ENCODE data around the gene PHC2.
A peak's percentile ranks its signal among the peaks of the same experiment; 100 is the strongest.

Gene PHC2

GRCh38 chr1:33384040-33384812 is 46.7 kb downstream of the PHC2 start:
- no peak for DNase-seq

GRCh38 chr1:33383489-33383888 is 47.4 kb downstream of the PHC2 start:
- no peak for DNase-seq

- no peak for DNase-seq
These were observed 48.1 kb downstream of the PHC2 start for GRCh38 chr1:33382661-33383415.

GRCh38 chr1:33381977-33382376 is 48.9 kb downstream of the PHC2 start:
- peak; percentile 60 for DNase-seq

- no peak for DNase-seq
These were observed 50.1 kb downstream of the PHC2 start for GRCh38 chr1:33380811-33381210.

GRCh38 chr1:33379631-33380354 is 51.1 kb downstream of the PHC2 start:
- no peak for DNase-seq

GRCh38 chr1:33378976-33379375 is 51.9 kb downstream of the PHC2 start:
- no peak for DNase-seq

GRCh38 chr1:33378524-33378923 is 52.4 kb downstream of the PHC2 start:
- no peak for DNase-seq

GRCh38 chr1:33377756-33378155 is 53.1 kb downstream of the PHC2 start:
- DNase-seq = no peak

GRCh38 chr1:33377013-33377412 is 53.9 kb downstream of the PHC2 start:
- DNase-seq = no peak

- no peak for DNase-seq
These were observed 55.6 kb downstream of the PHC2 start for GRCh38 chr1:33375316-33375715.

- DNase-seq = no peak
These were observed 56.4 kb downstream of the PHC2 start for GRCh38 chr1:33374336-33375105.

- no peak for DNase-seq
These were observed 57.3 kb downstream of the PHC2 start for GRCh38 chr1:33373606-33374005.

GRCh38 chr1:33372677-33373076 is 58.2 kb downstream of the PHC2 start:
- DNase-seq = no peak

GRCh38 chr1:33372162-33372561 is 58.7 kb downstream of the PHC2 start:
- no peak for DNase-seq

- DNase-seq = no peak
These were observed 59.6 kb downstream of the PHC2 start for GRCh38 chr1:33371334-33371733.

- DNase-seq = no peak
These were observed 60.1 kb downstream of the PHC2 start for GRCh38 chr1:33370827-33371226.

- DNase-seq = no peak
These were observed 60.6 kb downstream of the PHC2 start for GRCh38 chr1:33370301-33370700.

GRCh38 chr1:33369764-33370163 is 61.1 kb downstream of the PHC2 start:
- DNase-seq = no peak

- DNase-seq = no peak
These were observed 61.8 kb downstream of the PHC2 start for GRCh38 chr1:33369081-33369480.

- DNase-seq = no peak
These were observed 62.5 kb downstream of the PHC2 start for GRCh38 chr1:33368431-33368830.

- DNase-seq = peak; percentile 55
These were observed 63.1 kb downstream of the PHC2 start for GRCh38 chr1:33367485-33368405.
